ENCODE data around the gene ASCL4.

The ASCL4 gene

DNA sequence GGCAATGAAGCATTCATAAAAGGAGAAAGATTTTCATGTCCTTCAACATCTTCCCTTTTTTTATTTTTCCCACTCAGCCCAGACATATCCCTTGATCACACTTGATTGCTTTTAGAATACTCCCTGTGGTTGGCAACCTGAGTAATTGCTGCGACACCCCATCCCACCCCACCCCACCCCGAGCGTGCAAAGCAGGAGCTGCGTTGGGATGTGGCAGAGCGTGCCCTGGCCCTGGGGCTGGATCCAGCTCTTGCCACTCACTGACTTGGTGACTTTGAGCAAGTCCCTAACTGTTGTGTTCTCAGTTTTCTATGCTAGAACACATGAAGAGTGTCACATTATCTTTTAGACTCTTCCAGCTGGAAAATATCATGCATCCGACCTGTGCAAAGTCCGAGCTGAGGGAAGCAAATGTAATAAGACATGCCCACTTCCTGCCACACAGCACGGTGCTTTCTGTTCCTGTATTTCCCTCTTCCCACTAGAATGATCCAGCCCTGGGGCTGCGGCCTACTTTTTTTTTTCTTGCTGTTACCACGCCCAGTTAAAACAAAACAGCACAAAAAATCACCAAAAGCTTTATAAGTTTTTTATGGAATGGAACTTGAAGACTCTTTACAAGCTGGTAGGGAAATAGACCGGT, 4.0 kb downstream of the ASCL4 start:
- DNase-seq (ENCODE audit: low spot score), result no peak

DNA sequence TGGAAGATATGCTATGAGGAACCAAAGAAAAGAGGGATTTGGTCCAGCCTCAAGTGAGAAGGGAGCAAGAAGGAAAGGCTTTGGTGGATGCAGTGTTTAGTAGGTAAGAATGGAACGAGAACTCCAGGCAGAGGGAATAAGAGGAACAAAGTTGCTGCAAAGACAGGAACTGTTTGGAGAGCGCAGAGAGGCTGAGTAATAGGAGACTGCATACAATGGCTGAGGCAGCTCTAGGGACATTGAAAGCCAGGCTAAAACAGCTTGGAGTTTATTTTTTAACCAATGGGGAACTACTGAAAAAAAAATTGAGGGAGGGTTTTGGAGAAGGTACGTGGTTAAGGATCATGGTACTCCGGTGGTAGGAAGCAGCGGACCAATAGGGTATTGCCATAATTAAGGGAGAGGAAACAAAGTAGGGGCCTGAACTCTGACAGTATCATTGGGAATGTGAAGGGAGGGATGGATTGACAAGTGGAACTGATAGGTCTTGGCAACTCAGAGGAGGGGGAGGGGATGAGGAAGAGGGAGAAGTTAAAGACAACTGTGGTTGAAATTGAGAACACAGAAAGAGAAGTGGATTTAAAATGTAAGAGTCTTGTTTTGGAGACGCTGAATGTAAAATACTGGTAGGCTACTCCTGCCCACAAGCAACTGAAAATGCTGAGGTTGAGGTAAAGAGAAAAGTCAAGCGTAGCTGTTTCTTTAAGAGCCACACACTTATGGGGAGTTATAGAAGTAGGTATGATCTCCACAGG, 4.8 kb downstream of the ASCL4 start:
- no peak for DNase-seq (ENCODE audit: low spot score)

- no peak for DNase-seq (ENCODE audit: low spot score)
Observed at GRCh38 chr12:107780298-107780697, 5.8 kb downstream of the ASCL4 start.

DNA sequence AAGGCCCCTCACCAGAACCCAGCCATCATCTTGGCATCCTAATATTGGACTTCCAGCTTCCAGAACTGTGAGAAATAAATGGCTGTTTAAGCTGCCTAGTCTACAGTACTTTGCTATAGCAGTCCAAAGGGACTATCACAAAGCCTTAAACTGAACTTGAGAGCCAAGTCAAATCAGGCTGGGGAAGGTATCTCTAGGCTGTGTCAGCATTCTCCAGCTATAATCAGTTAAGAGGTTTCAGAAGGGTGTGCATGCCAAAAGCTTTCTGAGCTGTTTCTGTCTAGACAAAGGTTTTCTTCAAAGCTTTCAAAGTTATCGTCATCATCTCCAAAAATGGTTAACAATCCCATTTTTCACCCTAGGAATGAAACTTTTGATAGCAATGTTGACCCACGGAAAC, 7.6 kb downstream of the ASCL4 start:
- DNase-seq (ENCODE audit: low spot score), result no peak

DNA sequence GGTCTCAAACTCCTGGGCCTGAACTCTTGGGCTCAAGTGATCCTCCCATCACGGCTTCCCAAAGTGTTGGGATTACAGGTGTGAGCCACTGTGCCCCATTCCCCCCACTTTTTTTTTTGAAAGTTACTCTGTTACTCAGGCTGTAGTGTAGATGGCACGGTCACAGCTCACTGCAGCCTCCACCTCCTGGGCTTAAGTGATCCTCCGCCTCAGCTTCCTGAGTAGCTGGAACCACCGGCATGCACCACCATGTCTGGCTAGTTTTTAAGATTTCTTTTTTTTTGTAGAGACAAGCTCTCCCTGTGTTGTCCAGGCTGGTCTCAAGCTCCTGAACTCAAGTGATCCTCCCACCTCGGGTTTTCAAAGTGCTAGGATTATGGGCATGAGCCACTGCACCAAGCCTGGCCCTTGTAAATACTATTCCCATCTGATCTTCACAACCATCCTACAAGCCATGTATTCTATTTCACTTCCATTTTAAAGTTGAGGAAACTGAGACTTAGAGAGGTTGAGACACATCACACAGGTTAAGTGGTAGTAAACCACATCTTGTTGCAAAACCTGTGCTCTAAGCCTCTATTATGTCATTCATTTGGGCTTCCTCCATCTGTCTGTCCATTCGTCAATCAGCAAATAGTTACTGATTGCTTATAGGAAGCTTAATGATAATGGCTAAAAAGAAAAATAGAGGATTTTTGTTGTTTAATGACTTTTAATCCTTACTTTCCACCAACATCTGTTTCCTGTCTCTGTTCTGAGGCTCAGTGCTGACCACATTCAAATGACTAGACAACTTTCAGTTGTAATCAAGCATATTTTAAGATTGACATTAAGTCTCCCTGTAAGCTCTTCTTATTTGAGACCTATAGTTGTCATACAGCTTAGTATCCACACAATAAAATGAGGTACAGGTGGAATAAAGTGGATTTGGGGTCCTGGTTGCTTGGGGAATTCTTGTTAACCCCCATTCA, 9.2 kb downstream of the ASCL4 start:
- DNase-seq (ENCODE audit: low spot score), result no peak

DNA sequence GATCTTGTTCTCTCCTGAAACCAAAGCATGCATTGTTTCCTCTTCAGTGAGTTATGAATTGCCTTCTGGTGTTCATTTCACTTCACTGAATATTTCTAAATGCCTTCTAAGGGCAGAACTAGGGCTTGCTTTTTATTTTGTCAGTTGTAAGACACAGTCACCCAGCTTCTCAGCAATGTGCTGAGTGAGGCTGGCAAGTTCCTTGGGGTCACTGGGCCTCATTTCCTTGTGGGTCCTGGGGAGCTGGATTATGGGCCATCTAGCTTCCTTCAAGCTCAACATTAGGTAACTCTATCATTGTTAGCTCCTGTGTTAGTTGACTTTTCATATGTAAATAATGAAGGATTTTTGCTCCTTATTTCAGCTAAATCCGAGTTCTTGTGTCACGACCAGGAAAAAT, 13.8 kb downstream of the ASCL4 start:
- DNase-seq (ENCODE audit: low spot score), result no peak

- no peak for DNase-seq (ENCODE audit: low spot score)
Observed at GRCh38 chr12:107788690-107789458, 14.4 kb downstream of the ASCL4 start.

DNA sequence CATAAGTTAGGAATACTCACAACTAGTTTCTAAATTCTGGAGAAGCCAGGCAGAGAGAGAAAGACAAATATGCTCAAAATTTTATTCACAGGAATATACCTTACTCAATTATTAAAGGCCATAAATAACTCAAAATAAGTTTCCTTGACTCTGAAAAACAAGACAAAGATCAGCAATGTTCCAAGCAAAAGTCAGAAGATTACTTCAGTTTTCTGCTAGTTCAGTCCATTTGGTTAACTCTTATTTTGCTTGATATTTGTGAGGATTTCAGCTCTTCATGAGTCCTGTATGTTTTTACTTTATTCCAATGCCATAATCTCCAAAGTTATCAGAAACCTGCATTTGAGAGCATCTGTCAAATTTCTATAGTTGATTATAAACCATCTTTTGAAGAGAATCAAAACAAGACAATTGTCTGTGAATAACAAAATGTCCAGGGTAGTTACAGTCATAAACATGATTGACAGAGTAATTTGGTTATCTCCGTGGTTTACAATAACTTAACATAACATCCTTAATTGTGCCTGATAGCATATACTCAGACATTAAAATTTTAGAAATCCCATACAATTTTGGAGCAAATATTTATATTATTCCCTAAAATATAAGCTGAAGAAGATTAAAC, 17.1 kb downstream of the ASCL4 start:
- DNase-seq (ENCODE audit: low spot score), result no peak

GRCh38 chr12:107794451-107794850, 19.9 kb downstream of the ASCL4 start:
- DNase-seq (ENCODE audit: low spot score), result no peak

GRCh38 chr12:107798580-107798979, 24.1 kb downstream of the ASCL4 start:
- DNase-seq (ENCODE audit: low spot score), result no peak

DNA sequence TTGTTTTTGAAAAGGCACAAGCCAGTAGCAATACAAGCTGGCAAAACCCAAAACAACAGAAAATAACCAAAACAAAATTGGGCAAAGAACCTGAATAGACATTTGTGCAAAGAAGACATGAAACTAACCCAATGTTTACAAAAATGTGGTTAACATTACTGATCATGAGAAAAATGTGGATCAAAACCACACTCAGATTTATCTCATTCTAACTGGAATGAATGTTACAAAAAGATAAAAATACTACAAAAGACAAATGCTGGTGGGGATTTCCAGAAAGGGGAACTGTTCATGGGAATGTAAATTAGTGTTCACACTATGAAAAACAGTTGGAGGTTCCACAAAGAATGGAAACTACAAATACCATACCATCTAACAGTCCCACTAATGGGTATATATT, 26.6 kb downstream of the ASCL4 start:
- DNase-seq (ENCODE audit: low spot score), result no peak

GRCh38 chr12:107803092-107803491, 28.6 kb downstream of the ASCL4 start:
- no peak for DNase-seq (ENCODE audit: low spot score)

GRCh38 chr12:107805488-107806180, 31.1 kb downstream of the ASCL4 start:
- DNase-seq (ENCODE audit: low spot score), result no peak

DNA sequence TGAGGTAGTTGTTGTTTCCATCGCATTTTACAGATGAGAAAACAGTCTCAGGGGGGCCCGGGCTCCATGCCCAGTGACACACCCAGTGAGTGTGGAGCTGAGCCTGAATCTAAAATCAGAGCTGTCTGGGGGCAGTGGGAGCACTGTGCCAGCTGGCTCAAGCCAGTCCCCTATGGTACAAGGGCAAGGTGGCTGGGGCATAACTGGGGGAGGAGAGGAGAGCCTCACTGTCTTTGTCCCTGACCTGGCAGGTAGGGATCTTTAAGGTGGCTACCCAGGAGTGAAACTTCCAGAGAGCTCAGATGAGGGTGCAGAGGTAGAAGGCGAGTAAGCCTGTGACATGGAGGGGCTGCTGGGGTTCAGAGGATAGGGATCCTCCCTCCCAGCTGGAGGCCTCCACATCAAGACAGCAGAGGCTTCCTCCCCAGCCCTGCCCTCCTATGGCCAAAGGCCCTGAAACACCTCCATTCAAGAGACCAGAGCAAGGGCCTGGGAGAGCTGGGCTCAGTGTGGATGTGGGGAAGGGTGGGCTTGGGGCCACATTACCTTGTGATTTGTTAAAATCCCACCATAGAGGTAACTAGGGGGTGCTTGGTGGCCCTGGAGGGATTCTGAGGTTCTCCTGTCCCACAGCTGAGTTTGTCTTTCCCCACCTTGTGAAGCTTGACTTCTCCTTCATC, 33.1 kb downstream of the ASCL4 start:
- no peak for DNase-seq (ENCODE audit: low spot score)

GRCh38 chr12:107817250-107817649, 42.7 kb downstream of the ASCL4 start:
- DNase-seq (ENCODE audit: low spot score), result no peak

GRCh38 chr12:107818984-107819383, 44.5 kb downstream of the ASCL4 start:
- DNase-seq (ENCODE audit: low spot score), result no peak

GRCh38 chr12:107822356-107822755, 47.9 kb downstream of the ASCL4 start:
- DNase-seq (ENCODE audit: low spot score), result no peak

All from cerebellar cortex (tissue), 1 donor.